ENCODE measurements around the gene AVPR2.

AVPR2 gene

DNA sequence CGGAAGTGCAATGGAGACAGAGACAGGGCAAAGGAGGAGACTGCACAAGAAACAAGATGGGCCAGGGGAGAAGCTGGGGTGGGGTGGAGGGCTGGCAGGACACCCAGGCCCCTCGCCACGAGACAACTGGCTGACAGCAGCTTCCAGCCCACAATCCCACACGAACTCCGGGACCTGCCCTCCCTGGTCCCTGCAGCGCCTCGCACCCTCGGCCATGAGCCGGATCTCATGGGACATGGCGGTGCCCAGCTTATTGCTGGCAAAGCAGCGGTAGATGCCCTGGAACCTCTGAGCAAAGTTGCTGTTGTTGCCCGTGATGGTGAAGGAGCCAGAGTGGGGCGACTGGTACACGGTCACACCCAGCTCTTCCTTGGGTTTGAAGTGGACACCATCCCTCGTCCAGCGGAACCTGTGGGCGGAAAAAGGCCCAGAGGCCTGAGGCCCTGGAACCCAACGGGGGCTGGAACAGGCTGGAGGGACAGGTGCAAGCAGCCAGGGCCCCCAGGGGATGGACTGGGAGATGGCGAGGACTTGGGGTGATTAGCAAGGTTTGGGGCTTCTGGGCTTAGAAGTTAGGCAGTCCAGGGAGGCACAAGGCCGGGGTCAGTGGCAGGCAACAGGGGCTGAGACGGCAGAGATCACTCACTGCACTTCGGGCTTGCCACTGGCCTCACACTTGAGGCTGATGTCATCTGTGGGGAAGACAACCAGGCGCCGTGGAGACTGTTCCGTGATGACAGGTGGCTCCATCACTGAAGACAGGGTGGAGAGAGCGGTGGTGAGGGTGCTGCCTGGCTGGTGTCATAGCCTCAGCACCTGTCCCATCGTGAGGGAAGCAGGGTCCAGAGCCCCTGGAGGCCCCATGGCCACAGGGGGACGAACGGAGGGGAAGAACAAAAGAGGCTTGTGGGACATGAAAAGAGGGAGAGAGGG, 32.3 kb upstream of the AVPR2 start:
- no peak for DNase-seq

DNA sequence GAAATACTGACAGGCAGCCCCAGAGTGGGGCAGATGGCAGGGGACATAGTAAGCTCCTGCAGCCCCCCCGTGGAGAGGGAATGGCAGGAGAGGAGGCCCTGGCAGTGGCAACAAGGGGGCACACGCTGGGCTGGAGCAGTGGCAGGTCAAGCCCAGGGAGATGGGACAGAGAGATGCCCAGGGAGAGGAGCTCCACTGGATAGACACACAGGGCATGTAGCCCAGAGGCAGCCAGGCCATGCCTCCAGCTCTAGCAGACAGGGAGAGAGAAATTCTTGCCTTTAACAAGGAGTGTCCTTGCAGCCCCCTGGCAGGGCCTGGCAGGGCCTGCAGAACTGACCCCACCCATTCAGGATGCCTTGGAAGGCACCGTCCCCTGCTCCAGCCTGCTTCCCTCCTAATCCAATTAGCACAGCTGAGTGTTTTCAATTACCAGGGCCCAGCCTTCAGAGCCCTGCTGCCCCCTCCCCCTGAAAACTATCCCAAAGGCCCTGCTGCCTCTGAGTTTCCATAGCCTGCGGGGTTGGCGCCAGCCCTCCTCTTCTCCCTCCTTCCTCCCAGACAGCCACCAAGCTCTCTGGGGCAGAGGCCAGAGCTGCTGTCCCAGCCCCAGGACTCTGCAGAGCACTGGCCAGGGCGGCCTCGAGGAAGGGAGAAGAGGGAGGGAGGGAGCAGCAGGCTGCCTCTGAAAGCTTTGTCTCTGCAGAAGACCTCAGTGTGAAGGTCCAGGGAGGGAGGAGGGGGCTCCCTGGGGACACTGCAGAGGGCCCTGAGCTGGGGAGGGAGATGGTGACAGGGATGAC, 31.0 kb upstream of the AVPR2 start:
- DNase-seq: no peak

DNA sequence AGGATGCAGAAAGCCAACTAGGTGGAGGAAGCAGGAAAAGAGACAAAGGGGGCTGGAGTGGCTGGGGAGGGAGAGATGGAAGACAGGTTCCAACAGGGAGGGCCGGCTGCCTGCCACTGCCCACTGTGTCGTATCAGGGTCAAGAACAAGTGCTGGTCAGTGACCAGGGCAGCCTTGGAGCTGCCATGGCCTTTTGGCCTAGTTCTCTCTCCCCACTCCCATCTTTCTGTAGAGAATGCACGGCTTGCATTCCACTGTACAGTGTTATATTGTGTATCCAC, 30.4 kb upstream of the AVPR2 start:
- DNase-seq: no peak

DNA sequence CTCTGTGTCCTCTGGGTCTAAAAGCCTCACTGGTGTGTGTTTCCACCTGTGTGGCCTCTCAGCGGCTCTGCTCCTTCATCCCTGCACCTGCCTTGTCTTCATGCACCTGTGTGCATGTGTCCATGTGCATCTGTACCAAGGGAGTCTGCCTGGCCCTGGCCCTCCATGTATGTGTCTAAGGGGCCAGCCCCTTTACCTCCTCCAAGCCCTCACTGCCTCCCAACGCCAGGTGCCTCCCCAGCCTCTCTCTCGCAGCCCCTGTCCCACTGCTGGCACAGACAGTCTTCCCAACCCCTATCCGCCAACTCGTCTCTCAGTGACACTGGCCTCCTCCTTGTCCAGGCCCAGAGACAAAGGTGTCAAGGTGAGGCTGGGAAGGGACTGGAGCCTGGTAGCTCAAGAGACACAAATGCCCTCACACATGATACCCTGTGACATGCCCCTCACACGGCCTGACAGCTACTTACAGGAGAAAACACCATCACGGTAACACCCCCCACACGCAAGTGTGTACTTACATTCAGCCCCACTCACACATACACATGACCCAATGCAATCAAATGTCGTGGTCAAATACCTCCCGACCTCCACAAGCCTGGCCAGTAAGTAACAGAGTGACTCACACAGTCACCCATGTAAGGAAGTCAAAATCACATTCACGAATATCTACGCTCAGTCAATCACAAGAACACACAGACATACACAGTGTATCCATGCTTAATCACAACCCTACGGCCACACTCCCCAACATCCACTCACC, 29.9 kb upstream of the AVPR2 start:
- DNase-seq: no peak

DNA sequence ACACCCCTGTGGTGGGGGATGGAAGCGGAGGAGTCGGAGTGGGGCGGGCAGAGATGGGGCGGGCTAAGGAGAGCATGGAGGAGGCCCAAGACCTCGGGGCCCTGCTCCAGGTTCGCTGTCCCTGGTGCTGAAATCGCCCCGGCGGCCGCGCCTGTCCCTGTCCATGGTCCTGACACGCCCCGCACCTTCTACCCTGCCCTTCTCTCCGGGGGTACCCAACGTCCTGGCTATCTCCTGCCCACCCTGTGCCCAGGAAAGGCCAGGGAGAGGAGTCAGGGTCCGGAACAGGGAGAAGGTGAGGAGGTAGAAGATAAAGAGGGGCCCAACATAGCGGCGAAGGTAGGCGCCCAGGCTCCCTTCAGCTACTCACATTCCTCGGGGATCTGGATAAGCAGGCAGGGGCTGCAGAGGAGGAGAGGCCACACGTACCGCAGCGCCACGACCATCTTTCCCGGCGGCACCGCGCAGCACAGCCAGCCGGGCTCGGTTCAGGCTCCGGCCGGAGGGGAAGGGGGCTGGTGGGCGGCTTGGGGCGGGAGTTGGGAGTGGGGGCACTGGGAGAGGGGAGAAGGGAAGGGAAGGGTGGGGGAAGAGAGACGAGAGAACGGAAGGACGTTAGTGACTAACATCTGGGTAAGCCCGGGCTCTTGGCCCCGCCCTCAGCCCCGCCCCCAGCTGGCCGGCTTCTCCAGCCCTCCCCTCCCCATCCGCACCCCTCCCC, 28.9 kb upstream of the AVPR2 start:
- peak; percentile 60 for DNase-seq

DNA sequence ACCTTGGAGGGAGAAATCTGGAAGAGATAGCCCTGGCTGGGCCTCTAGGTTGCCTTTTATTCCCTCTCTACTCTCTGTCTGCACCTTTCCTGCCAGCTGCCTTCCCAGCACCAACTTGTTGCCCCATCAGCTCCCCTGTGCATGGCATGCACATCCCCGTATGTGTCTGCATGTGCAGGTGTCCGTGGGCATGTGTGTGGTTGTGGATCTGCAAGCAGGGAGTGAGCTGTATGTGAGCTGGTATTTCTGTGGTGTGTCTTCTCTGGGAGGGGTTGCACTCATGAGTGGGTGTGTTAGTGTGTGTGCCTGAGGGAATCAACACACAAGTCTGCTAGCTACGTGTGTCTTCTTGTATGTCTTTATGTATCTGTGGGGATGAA, 28.4 kb upstream of the AVPR2 start:
- no peak for DNase-seq

DNA sequence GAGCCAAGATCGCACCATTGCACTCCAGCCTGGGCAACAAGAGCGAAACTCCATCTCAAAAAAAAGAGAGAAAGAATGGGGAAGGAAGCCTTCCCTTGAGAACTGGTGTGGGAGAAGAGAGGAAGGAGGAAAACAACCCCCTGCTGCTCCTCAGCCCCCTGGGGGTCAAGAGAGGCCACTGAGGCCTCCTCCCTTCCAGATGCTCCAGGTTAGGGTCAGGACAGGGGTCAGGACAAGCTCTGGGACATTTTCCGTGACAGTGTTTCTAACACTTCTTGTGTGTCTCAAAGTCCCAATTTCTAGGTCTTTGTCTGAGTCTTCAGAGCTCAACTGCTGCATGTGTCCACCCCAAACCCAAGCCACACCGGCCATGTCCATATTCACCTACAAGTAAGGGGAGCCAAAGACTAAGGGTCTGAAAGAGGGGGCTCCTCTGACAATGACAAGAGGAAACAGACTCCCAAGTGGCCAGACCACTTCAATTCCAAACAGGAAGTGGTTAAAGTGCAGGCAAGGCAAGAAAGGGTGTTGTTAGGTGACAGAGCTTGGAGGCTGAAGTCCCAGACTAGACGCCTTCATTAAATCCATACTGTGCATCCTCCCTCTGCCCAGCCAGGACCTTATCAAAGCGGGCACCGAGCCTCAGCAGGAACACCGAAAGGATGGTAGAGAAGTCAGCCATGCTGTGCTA, 26.8 kb upstream of the AVPR2 start:
- no peak for DNase-seq

DNA sequence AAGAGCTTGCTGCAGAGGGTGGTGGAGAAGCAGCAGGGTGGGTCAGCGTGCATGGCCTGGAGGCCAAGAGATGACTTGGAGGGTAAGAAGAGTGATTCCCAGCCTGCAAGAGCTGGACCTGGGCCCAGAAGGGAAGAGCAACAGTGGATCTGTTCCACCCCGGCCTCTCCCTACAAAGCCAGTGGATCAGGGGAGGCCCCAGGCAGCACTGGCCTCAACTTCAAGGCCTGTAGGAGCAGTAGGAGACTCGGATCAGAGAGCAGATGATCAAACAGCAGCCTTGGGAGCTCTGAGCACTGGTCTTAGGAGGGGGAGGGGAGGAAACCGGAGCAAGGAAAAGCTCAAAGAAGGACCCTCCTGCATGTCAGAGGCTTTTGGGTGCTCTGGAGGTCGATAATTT, 26.1 kb upstream of the AVPR2 start:
- no peak for DNase-seq

DNA sequence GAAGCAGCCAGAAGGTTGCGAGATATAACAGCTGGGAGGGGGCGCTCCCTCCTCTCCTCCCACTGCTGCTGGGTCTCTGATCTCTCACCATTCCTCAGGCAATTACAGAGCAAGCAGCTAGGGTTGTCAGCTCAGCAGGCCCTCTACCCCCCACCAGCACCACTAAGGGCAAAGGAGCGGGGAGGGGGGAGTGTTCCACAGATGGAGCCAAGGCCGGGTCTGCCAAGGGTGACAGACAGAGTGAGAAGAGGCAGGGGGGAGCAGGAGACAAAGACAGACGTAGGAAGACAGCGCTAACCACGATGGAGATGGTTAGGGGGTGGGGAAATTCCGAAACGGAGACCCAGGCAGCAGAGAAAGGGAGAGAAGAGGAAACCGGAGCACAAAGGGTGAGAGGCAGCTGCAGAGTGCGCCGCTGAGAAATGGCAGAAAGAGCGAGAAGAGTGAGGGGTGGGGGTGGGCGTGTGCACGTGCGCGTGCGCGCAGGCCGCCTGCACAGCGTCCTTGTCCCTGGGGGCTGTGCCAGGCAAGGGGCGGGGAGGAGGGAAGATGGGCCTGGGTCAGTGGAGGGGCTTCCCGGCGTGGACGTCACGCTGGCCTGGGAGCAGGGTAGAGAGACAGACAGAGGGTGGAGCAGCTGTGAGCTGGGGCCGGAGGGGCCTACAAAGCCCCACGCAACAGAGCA, 25.4 kb upstream of the AVPR2 start:
- DNase-seq: no peak

DNA sequence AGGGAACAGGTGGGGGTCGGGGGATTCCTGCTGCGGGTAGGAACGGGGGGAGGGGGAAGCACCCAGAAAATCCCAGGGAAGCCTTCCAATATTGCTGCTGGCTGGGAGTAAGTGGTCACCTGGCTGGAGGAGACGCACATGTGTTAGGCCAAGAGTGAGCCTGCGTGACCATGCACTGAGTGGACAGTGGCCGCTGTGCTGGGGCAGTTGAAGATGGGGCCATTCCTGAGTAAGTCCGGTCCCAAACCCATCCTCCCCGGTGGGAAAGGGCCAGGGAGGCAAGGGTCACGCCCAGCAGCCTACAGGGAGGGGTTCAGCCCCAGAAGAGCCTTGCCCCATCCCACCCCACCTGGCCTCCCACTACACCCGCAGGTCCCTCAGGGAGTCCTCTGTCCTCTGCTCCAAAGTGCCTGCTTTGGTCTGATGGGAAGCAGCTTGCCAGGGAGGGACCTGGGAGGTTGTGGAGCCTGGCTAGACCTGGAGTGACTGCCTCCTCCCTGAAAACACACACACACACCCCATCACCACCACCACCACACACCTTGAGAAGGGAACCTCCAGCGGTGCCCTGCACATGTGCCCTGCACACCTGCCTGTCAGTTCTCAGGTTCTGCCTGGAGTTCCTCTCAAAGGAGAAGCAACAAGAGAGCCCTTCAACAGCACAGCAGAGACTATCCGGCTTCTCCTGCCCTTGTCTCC, 24.6 kb upstream of the AVPR2 start:
- DNase-seq: no peak

DNA sequence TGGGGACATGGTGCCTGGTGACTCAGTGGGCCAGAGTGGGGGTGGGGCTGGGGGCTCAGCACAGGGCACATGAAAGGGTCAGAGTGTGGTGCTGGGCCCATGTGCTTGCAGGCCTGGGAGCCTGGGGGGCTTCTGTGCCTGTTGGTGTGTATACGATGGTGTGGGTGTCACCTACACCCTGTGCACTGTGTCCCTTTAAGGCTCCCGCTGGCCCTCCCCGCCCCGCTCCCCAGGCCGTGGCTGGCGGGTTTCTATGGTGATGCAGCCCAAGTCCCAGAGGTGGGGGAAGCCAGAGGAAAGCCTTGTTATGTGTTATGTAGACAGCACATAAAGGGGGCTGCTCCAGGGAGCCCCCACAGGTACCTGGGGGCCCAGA, 24.0 kb upstream of the AVPR2 start:
- no peak for DNase-seq

DNA sequence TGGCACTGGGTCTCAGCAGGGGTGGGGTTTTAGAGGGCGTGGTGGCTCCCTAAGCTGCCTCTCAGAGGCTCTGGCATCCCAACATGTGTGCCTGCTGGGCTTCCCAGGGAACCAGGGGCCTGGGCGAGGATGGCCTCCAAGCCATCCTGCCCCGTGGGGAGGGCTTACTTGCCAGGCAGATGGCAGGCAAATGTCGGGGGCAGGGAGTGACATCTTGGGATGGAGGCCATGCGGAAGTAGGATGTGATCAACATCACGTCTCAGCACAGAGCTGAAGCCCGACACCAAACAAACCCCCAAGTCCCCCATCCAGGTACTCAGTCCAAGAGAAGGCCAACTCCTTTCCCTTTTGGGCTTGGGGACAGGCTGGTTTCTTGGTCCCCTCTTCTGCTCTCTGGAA, 23.2 kb upstream of the AVPR2 start:
- no peak for DNase-seq

DNA sequence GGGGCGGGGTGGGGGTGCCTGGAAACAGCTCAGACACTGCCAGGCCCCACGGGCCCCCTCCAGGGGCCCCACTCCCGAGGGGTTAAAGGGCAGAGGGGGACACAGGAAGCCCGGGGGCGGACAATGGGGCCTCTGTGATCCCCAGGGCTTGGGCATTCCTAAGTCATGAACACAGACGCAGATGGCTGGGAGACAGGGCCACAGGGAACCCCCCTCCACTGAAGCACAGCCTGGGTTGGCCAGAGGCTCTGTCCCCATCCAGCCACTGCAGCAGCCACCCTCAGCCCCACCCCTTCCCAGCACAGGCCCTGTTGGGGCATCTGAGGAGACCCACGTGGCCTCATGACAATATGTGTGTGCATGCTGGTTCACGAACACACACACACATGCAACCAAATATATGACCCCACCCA, 22.4 kb upstream of the AVPR2 start:
- DNase-seq: no peak

DNA sequence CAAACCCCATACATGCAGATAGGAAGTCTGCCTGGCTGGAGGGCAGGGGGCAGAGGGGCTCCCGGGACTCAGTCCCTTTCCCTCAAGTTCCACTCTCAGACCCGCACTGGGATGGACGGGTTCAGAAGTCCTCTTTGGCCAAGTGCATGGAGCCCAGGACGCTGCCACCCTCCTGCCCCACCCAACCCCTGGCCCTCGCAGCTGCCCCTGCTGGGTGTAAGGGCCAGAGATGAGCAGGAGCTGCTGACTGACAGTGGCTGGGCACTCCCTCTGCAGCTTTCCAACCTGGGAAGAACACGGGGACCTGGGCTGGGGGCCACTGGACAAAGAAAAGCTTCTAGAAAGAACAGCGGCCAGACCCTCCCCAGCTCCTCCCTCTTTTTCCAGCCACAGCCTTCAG, 21.9 kb upstream of the AVPR2 start:
- no peak for DNase-seq

DNA sequence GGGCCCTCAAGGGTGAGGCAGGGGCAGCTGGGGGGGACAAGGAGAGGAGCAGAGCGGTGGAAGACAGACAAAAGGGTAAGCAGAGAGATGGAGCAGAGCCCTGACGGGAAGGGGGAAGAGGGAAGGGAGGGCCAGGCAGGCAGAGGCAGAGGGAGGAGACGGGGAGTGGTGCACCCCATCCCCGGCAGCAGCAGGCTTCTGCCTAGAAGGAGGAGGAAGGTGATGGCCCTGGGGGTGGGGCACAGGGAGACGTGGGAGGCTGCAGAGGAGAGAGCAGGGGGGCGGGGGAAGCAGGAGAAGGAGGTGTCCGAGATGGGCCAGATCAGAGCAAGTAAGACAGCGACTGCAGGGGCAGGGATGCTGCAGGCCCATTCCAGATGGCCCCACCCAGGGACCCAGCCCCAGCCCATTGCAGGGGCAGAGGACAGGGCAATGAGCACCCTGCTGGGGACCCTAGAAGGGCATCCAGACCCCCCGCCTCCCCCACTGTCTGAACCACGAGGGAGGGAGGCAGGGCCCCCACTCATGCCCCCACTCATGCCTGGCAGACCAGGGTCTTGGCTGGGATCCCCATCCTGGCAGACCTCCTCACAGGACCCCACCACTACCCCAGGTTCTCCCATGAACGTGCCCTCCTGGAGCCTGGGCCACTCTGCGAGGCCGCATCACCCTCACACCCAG, 21.2 kb upstream of the AVPR2 start:
- DNase-seq: no peak

DNA sequence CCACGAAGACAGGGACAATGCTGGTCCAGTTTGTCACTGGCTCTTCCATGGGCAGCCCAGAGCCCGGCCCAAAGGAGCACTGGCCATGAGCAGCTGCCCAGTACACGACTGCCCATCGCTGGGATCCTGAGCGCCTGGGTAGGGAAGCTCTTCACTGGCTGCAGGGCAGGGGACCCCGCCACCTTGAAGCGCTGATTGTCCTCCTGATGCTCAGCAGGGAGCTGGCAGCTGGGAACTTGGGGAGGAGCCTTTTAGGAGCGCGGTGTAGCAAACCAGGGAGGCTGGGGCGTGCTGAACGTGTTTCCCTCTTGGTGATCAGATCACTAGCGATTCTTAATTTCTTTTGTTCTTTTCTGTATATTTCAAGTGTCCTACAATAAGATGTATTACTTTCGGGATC, 20.3 kb upstream of the AVPR2 start:
- no peak for DNase-seq

DNA sequence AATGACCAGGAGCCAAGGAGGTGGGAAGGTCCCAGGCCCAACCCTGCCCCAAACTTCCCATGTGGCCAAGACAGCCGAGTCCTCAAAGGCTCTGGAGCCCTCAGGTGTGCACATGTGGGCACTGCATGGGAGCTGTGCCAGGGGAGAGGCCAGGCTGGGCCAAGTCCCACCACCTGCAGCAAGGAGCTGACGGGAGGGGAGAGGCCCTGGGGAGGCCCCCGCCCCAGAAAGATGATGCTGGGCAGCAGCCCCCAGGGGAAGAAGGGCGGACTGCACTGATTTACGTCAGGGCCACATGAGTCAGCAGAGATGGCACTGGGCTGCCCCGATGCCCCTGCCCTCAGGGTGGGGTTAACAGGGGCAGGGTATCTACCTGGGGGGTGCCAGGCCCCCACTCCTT, 19.9 kb upstream of the AVPR2 start:
- no peak for DNase-seq

DNA sequence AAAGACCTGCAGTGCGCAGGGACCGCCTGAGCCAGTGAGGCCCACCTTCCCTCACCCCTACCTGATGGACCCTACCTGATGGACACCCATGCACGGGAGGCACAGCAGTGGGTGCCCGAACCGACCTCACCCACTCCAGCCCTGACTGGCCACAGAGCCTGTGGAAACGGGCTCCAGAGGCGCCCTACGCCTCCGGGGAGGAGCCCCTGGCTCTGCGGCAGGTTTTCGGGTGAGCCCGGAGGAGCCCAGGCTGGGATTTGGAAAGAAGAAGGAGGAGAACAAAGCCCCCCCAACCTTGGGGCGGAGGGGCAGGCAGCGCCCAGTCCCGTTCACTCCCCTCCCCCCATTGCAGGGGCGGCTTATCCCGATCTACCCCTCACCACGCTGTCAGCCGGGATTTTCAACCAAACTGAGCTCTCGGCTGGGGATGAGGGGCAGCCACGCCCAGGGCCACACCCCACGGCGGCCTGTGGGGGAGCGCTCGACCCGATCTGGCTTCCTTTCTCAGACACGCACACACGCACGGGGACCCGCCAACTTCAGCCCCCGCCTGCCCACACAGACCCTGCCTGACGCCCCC, 19.2 kb upstream of the AVPR2 start:
- DNase-seq: no peak

DNA sequence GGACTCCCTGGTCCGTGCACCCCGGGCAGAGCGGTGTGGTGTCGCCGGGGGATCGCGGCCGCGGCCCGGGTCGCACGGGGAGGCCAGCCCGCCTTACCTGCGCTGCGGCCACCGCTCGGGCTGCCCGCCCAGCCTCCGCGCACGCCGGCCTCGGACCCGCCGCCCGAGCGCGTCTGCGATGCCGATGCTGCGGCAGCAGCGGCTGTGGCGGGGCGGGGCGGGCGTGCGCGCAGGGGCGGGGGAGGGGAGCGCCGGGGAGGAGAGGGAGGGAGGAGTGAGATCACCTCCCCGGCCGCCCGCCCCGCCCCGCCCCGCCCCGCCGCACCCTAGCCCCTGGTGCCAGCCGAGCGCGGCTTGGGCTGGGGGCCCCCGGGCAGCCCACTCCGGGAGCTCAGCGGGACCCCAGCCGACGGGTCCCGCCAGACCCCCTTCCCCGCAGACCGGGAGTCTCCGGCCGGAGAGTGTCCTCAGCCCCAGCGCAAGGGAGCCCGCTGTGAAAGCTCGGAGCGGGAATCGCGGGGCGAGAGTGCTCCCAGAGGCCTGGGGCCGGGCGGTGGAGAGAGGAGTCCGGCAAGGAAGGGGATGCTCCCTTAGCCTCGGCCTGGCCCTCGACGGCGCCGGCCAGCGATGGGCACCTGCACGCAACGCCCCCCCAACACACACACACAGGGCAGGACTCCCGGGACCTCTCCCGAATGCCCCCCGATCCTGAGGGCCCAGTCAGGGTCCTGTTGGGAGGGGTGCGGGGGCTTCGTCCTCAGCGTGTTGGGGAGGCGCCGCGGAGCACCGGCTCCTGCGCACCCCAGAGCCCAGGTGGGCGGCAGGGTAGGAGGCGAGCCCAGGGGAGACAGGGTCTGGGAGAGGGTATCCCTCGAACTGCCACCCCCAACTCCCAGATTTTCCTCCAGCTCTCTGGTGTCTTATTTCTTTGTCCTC, 18.2 kb upstream of the AVPR2 start, which contains the start of gene L1CAM:
Gene L1CAM, minus strand, starts transcription at position 206 of the 936 bp plus-strand sequence. CDS start 10,337 bp downstream, outside the sequence.
- no peak for DNase-seq

All from hematopoietic multipotent progenitor cell treated with erythropoietin and hydrocortisone succinate and interleukin-3 and kit ligand, for 6 days (in vitro differentiated cells).